GM23338 (cell line): ENCODE results near the gene TRAPPC12. TPM values are rescaled to one million over a fixed set of nuclear protein-coding genes. Genes with fewer than 3 reads are reported as not detected.

Source experiments
- ATAC-seq: fragments of 200-7000 bp; cut with Tn5 transposase; 3 replicates; pipeline ENCODE4 v1.9.1; 2020
- DNase-seq: peaks from one replicate; pipeline ENCODE4 v3.0.0-alpha.2; 2015; ENCODE audit warnings: low spot score
- H2AFZ ChIP-seq: fragments of 200-600 bp; sonication (generic); 2 replicates; pipeline ENCODE4 v1.8.0; 2016; ENCODE audit warnings: antibody characterized with exemption, mild to moderate bottlenecking, moderate library complexity
- H3F3A ChIP-seq: fragments of 200-600 bp; sonication (generic); replicated peaks from 2 replicates; pipeline ENCODE4 v1.8.0; 2017; ENCODE audit warnings: antibody characterized with exemption, mixed run types, low read depth
- H3K27ac ChIP-seq: fragments of 200-600 bp; sonication (generic); 2 replicates; pipeline ENCODE4 v1.6.1; 2016; ENCODE audit warnings: low read depth
- H3K27me3 ChIP-seq: fragments of 200-600 bp; sonication (generic); 2 replicates; pipeline ENCODE4 v1.8.0; 2016; ENCODE audit warnings: mild to moderate bottlenecking, mixed run types, moderate library complexity; ENCODE audit not compliant: insufficient read depth
- H3K36me3 ChIP-seq: fragments of 200-600 bp; sonication (generic); 2 replicates; pipeline ENCODE4 v1.8.0; 2016; ENCODE audit warnings: mild to moderate bottlenecking; ENCODE audit not compliant: insufficient read depth
- H3K4me1 ChIP-seq: fragments of 200-600 bp; sonication (generic); 2 replicates; pipeline ENCODE4 v1.8.0; 2016; ENCODE audit warnings: mild to moderate bottlenecking, moderate library complexity; ENCODE audit not compliant: insufficient read depth
- H3K4me2 ChIP-seq: fragments of 200-600 bp; sonication (generic); 2 replicates; pipeline ENCODE4 v1.7.1; 2017; ENCODE audit warnings: mixed run types
- H3K4me3 ChIP-seq: fragments of 200-600 bp; sonication (generic); 2 replicates; pipeline ENCODE4 v1.6.1; 2016; ENCODE audit warnings: mixed run types
- H3K79me2 ChIP-seq: fragments of 200-600 bp; sonication (generic); replicated peaks from 2 replicates; pipeline ENCODE4 v1.8.0; 2017; ENCODE audit warnings: mild to moderate bottlenecking; ENCODE audit not compliant: insufficient read depth
- H3K9me2 ChIP-seq: fragments of 200-600 bp; sonication (generic); 2 replicates; pipeline ENCODE4 v1.8.0; 2017; ENCODE audit not compliant: insufficient read depth
- H4K20me1 ChIP-seq: fragments of 200-600 bp; sonication (generic); replicated peaks from 2 replicates; pipeline ENCODE4 v1.8.0; 2017; ENCODE audit warnings: mild to moderate bottlenecking; ENCODE audit not compliant: insufficient read depth
- H3K27ac Mint-ChIP-seq: 2 replicates; pipeline ENCODE4 v1.8.0; 2020; ENCODE audit warnings: inconsistent platforms, mild to moderate bottlenecking, moderate library complexity, mixed read lengths
- H3K27me3 Mint-ChIP-seq: 3 replicates; pipeline ENCODE4 v1.8.0; 2022; ENCODE audit warnings: low read depth, mild to moderate bottlenecking, moderate library complexity, mixed read lengths, inconsistent platforms; ENCODE audit not compliant: insufficient read depth, poor library complexity
- H3K36me3 Mint-ChIP-seq: 3 replicates; pipeline ENCODE4 v1.8.0; 2021; ENCODE audit warnings: low read depth, mild to moderate bottlenecking, inconsistent platforms, moderate library complexity, mixed read lengths
- H3K4me1 Mint-ChIP-seq: 3 replicates; pipeline ENCODE4 v1.8.0; 2020; ENCODE audit warnings: mild to moderate bottlenecking, inconsistent platforms, mixed read lengths
- H3K4me3 Mint-ChIP-seq: 3 replicates; pipeline ENCODE4 v1.8.0; 2021; ENCODE audit warnings: moderate library complexity, mild to moderate bottlenecking, inconsistent platforms, mixed read lengths
- H3K9me3 Mint-ChIP-seq: 3 replicates; pipeline ENCODE4 v1.8.0; 2020; ENCODE audit warnings: moderate library complexity, mild to moderate bottlenecking, inconsistent platforms, mixed read lengths
- CREB1 ChIP-seq: fragments of 250-450 bp; sonication (Bioruptor Pico); IDR thresholded peaks from 2 replicates; pipeline ENCODE4 v1.5.0; 2020; ENCODE audit warnings: low read depth, mild to moderate bottlenecking, moderate library complexity
- CTCF ChIP-seq, 2 experiments: fragments of 200-600 bp in 1 of 2; sonication (generic) in 1 of 2; conservative IDR thresholded peaks; 2 replicates each; pipeline versions ENCODE4 v1.5.1 to v1.6.1; 2016 to 2017; ENCODE audit warnings: antibody characterized with exemption in 2 of 2, low read depth in 2 of 2, mild to moderate bottlenecking in 2 of 2, moderate library complexity in 1 of 2
- ETS1 ChIP-seq: IDR thresholded peaks from 2 replicates; pipeline ENCODE4 v1.6.1; 2016; ENCODE audit warnings: antibody characterized with exemption
- EZH2 ChIP-seq: fragments of 200-600 bp; sonication (generic); IDR thresholded peaks from one replicate; pipeline ENCODE4 v1.8.0; 2017; ENCODE audit warnings: antibody characterized with exemption, mild to moderate bottlenecking, low read depth; ENCODE audit not compliant: unreplicated experiment
- EZH2phosphoT487 ChIP-seq: fragments of 200-600 bp; sonication (generic); IDR thresholded peaks from one replicate; pipeline ENCODE4 v1.8.1; 2018; ENCODE audit warnings: antibody characterized with exemption; ENCODE audit not compliant: unreplicated experiment
- JUNB ChIP-seq: IDR thresholded peaks from one replicate; pipeline ENCODE4 v1.6.1; 2016; ENCODE audit warnings: antibody characterized with exemption; ENCODE audit not compliant: unreplicated experiment
- NANOG ChIP-seq: IDR thresholded peaks from 2 replicates; pipeline ENCODE4 v1.6.1; 2016; ENCODE audit warnings: antibody characterized with exemption, borderline replicate concordance
- POLR2AphosphoS5 ChIP-seq: IDR thresholded peaks from 2 replicates; pipeline ENCODE4 v1.6.1; 2016; ENCODE audit warnings: antibody characterized with exemption, low read depth
- REST ChIP-seq: IDR thresholded peaks from one replicate; pipeline ENCODE4 v1.6.1; 2018; ENCODE audit warnings: antibody characterized with exemption; ENCODE audit not compliant: unreplicated experiment
- STAT1 ChIP-seq: IDR thresholded peaks from one replicate; pipeline ENCODE4 v1.6.1; 2016; ENCODE audit warnings: antibody characterized with exemption; ENCODE audit not compliant: unreplicated experiment
- ZNF114 ChIP-seq: fragments of 250-450 bp; sonication (Bioruptor Pico); IDR thresholded peaks from 2 replicates; pipeline ENCODE4 v1.5.0; 2020; ENCODE audit warnings: mild to moderate bottlenecking, moderate library complexity
- ZNF331 ChIP-seq: fragments of 250-450 bp; sonication (Bioruptor Pico); IDR thresholded peaks from 2 replicates; pipeline ENCODE4 v1.5.0; 2020; ENCODE audit warnings: low read depth, mild to moderate bottlenecking, moderate library complexity
- ZNF462 ChIP-seq: fragments of 250-450 bp; sonication (Bioruptor Pico); IDR thresholded peaks from 2 replicates; pipeline ENCODE4 v1.5.0; 2020; ENCODE audit warnings: mild to moderate bottlenecking, moderate library complexity
- polyA plus RNA-seq: library from polyadenylated mRNA; unstranded; fragments of >200 nt; fragmentation: Nextera tagmentation; extraction: Ambion mirVana; gene quantifications from 2 replicates; pipeline ENCODE4 v1.2.1, GENCODE V29; 2016
- total RNA-seq: library from RNA; depleted of rRNA; stranded (reverse); fragments of >200 nt; shearing (Covaris generic); gene quantifications from 2 replicates; pipeline ENCODE4 v1.2.3, GENCODE V29; 2014

The TRAPPC12 gene
- total and polyA plus RNA-seq, 2 experiments from 2014 or later = 48.9 to 57.7 TPM

- H3K79me2 ChIP-seq = peaks cover 59% of the 10 kb centered on the region
- TF ChIP-seq REST (no peak), STAT1 (no peak), NANOG (no peak), CREB1 (CRISPR knock-in tag) (no peak), ZNF114 (CRISPR knock-in tag) (no peak), POLR2AphosphoS5 (no peak), EZH2phosphoT487 (no peak), EZH2 (no peak), CTCF (conservative IDR thresholded peaks at IDR 0.05; ENCODE audit: low read depth in 2 of 2) (no peak), ZNF331 (CRISPR knock-in tag) (no peak), ETS1 (no peak), JUNB (no peak), ZNF462 (no peak)
- Mint-ChIP-seq H3K4me1 (peaks cover 24% of the 10 kb centered on the region), H3K27ac (peak overlapping the region; percentile 67; the same call in 1 of the 2 replicates), H3K27me3 (peaks cover 6% of the 10 kb centered on the region), H3K9me3 (no peaks in the 10 kb centered on the region; the same call in 2 of the 3 replicates), H3K36me3 (peaks cover 13% of the 10 kb centered on the region), H3K4me3 (peak overlapping the region; percentile 96)
- H3K36me3 ChIP-seq = no peaks in the 10 kb centered on the region
- H3K27me3 ChIP-seq = no peaks in the 10 kb centered on the region
- peak overlapping the region; percentile 97 for H3K4me2 ChIP-seq
- peak overlapping the region; percentile 98 for H3K4me3 ChIP-seq
- peaks cover 3% of the 10 kb centered on the region for H3F3A ChIP-seq
- ATAC-seq (no peak), DNase-seq (no peak)
- H3K27ac ChIP-seq = peak overlapping the region; percentile 82
- H4K20me1 ChIP-seq = 0 out of 2 replicates have a peak, but pooled peaks cover 5% of the 10 kb centered on the region
- H3K9me2 ChIP-seq = 0 out of 2 replicates have a peak, but pooled peaks cover 3% of the 10 kb centered on the region
- no peak overlapping the region for H2AFZ ChIP-seq
- H3K4me1 ChIP-seq = peaks cover 17% of the 10 kb centered on the region
Observed at GRCh38 chr2:3379339-3379646, 201 bp upstream of the TRAPPC12 start.
